ENCODE measurements around the gene JMJD6.
"Not testable (repeated sequence)": the region's sequence is repeated elsewhere in the genome, so short reads cannot be mapped to it uniquely, and the experiment has no call there.

Gene JMJD6

DNA sequence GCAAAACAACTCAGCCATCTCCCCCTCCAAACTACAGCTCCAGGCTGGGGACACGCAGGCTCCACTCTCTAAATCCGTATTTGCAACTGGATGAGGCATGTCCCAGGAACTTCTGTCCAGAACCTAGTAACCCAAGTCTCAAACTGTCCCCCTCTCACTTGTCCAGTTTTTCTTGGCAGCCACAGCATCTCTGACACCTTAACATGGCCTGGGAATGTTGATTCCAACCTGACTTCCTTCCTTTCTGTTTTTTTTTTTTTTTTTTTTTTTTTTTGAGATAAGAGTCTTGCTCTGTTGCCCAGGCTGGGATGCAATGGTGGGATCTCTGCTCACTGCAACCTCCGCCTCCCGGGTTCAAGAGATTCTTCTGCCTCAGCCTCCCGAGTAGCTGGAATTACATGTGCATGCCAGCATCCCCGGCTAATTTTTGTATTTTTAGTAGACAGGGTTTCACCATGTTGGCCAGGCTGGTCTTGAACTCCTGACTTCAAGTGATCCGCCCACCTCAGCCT lies 27.9 kb downstream of the JMJD6 start:
- H3K36me3 ChIP-seq (ENCODE audit: control insufficient read depth, insufficient read depth, low read length); H3K27me3 ChIP-seq (ENCODE audit: control insufficient read depth, insufficient read depth, low read length, poor library complexity, severe bottlenecking); H3K4me3 ChIP-seq (ENCODE audit: insufficient read depth, low read depth, low read length); H3K9me3 ChIP-seq (ENCODE audit: control insufficient read depth, low read length); H3K27ac ChIP-seq (ENCODE audit: insufficient read depth, low read depth, low read length, poor library complexity, severe bottlenecking): not testable (repeated sequence)
- H3K4me1 ChIP-seq (ENCODE audit: control insufficient read depth, insufficient read depth, low read length), result peaks cover 38% of the 10 kb centered on the region
- WGBS, 2 experiments, result 90 to 94% methylated on average over 7 of the region's 7 CpGs

- Histone ChIP-seq H3K9me3 (ENCODE audit: control insufficient read depth, low read length) (no peaks in the 10 kb centered on the region), H3K4me1 (ENCODE audit: control insufficient read depth, insufficient read depth, low read length) (peaks cover 38% of the 10 kb centered on the region), H3K27me3 (ENCODE audit: control insufficient read depth, insufficient read depth, low read length, poor library complexity, severe bottlenecking) (no peaks in the 10 kb centered on the region), H3K27ac (ENCODE audit: insufficient read depth, low read depth, low read length, poor library complexity, severe bottlenecking) (no peak overlapping the region), H3K4me3 (ENCODE audit: insufficient read depth, low read depth, low read length) (no peak overlapping the region), H3K36me3 (ENCODE audit: control insufficient read depth, insufficient read depth, low read length) (no peaks in the 10 kb centered on the region)
- 38 to 47% methylated on average over 17 of the region's 17 CpGs for WGBS, 2 experiments
Measured at GRCh38 chr17:76697702-76698465, 28.5 kb downstream of the JMJD6 start.

DNA sequence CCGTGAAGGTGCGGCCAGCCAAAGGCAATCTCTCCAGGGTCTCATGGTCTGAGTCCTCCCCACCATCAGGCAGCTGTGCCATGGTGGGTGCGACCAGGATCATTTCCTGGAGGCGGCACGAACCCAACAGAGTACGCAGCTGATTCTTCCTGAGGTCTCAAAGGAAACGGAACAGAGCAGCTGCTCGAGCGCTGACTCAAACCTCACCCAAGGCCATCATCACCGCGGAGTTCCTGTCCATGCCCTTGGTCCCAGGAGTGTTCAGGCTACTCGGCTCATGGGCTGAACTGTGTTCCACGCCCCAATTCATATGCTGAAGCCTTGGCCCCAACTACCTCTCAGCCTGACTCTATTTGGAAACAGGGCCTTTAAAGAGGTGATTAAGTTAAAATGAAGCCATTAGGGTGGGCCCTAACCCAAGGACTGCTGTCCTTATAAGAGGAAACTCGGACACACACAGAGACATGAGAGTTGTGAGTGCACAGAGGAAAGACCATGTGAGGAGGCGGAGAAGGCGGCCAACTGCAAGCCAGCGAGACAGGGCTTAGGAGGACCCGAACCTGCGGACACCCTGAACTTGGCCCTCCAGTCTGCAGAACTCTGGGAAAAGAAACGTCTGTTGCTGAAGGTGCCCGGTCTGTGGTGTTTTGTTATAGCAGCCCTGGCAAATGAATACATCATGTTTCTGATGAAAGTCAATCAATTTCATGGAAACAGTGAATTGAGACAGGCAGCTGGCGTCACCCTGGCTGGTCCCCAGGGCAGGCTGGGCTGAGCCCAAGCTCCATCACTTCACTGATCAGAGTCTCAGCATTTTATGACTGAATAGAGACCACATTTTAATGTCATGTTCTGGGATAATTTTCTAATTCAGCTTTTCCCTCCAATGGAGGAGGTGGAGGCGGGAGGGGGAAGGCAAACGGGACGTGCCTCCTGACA lies 29.4 kb downstream of the JMJD6 start:
- no peaks in the 10 kb centered on the region for H3K36me3 ChIP-seq (ENCODE audit: control insufficient read depth, insufficient read depth, low read length)
- H3K27me3 ChIP-seq (ENCODE audit: control insufficient read depth, insufficient read depth, low read length, poor library complexity, severe bottlenecking), result no peaks in the 10 kb centered on the region
- H3K4me3 ChIP-seq (ENCODE audit: insufficient read depth, low read depth, low read length), result no peak overlapping the region
- H3K27ac ChIP-seq (ENCODE audit: insufficient read depth, low read depth, low read length, poor library complexity, severe bottlenecking), result no peak overlapping the region
- peaks cover 38% of the 10 kb centered on the region for H3K4me1 ChIP-seq (ENCODE audit: control insufficient read depth, insufficient read depth, low read length)
- H3K9me3 ChIP-seq (ENCODE audit: control insufficient read depth, low read length), result no peaks in the 10 kb centered on the region
- WGBS, 2 experiments, result 87 to 88% methylated on average over 25 of the region's 25 CpGs

DNA sequence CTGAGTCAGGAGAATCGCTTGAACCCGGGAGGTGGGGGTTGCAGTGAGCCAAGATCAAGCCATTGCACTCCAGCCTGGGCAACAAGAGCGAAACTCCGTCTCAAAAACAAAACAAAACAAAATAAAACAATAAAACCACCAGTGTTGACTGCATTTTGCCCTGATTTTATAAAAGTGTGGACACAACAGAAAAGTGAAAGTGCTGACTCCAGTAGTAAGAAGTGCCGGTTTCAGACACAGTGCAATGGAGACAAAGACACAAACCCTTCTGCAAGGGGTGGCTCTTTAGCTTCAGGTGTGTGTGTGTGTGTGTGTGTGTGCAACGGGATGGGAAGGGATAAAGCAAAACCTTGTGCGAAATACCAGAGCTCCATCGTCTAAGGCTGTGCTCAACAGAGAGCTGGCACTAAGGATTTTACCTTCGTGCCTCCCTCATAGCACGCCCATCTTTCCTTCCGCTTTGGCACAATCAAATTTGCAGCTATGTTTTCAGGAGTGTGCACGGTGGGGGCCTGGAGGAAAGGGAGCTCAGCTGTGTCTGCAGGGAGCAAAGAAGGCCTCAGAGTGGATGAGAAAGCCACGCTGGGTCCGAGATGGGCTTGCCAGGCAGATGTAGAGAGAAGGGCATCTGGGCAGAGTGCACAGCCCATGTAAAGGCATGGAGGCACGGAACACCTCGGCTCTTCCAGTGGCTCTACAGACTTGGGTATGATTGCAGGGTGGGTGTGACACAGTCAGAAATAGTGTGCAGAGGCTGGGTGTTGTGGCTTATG lies 31.2 kb downstream of the JMJD6 start:
- Histone ChIP-seq H3K36me3 (ENCODE audit: control insufficient read depth, insufficient read depth, low read length) (no peaks in the 10 kb centered on the region), H3K4me1 (ENCODE audit: control insufficient read depth, insufficient read depth, low read length) (peaks cover 24% of the 10 kb centered on the region), H3K4me3 (ENCODE audit: insufficient read depth, low read depth, low read length) (no peak overlapping the region), H3K27me3 (ENCODE audit: control insufficient read depth, insufficient read depth, low read length, poor library complexity, severe bottlenecking) (no peaks in the 10 kb centered on the region), H3K27ac (ENCODE audit: insufficient read depth, low read depth, low read length, poor library complexity, severe bottlenecking) (no peak overlapping the region), H3K9me3 (ENCODE audit: control insufficient read depth, low read length) (no peaks in the 10 kb centered on the region)
- 90 to 92% methylated on average over 16 of the region's 16 CpGs for WGBS, 2 experiments

DNA sequence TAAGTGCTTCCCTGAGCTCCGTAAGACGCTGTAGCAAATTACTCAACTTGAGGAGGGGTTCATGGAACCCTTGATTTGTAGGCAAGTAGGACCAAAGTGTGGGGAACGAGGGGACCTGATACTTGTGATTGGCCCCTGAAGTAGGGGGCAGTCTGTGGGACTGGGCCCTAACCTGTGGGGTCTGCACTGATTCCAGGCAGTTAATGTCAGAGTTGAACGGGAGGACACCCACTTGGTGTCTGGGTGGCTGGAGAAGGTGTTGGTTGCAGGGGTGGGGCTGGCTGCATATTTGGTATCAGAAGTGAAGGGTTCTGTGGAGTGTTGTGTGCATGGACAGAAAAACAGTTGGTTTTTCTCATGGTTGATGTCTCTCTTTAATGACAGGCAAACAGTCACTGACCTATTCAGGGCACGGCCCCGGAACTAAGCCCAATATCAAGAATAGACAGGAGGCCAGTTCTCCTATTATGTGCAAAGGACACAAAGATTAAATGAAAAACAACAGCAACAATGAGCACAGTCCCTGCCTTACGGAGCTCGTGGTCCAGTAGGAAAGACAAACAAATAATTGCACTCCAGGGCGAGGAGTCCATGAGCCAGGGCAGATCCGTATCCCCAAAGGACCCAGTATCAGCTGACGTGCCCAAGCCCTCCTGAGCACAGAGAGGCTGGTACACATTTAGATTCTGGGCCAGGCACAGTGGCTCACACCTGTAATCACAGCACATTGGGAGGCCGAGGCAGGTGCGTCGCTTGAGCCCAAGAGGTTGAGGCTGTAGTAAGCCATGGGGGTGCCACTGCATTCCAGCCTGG lies 34.8 kb downstream of the JMJD6 start:
- no peaks in the 10 kb centered on the region for H3K4me1 ChIP-seq (ENCODE audit: control insufficient read depth, insufficient read depth, low read length)
- no peaks in the 10 kb centered on the region for H3K9me3 ChIP-seq (ENCODE audit: control insufficient read depth, low read length)
- H3K27me3 ChIP-seq (ENCODE audit: control insufficient read depth, insufficient read depth, low read length, poor library complexity, severe bottlenecking), result no peaks in the 10 kb centered on the region
- no peak overlapping the region for H3K27ac ChIP-seq (ENCODE audit: insufficient read depth, low read depth, low read length, poor library complexity, severe bottlenecking)
- no peaks in the 10 kb centered on the region for H3K36me3 ChIP-seq (ENCODE audit: control insufficient read depth, insufficient read depth, low read length)
- H3K4me3 ChIP-seq (ENCODE audit: insufficient read depth, low read depth, low read length), result no peak overlapping the region
- WGBS, 2 experiments, result 94 to 96% methylated on average over 14 of the region's 14 CpGs

DNA sequence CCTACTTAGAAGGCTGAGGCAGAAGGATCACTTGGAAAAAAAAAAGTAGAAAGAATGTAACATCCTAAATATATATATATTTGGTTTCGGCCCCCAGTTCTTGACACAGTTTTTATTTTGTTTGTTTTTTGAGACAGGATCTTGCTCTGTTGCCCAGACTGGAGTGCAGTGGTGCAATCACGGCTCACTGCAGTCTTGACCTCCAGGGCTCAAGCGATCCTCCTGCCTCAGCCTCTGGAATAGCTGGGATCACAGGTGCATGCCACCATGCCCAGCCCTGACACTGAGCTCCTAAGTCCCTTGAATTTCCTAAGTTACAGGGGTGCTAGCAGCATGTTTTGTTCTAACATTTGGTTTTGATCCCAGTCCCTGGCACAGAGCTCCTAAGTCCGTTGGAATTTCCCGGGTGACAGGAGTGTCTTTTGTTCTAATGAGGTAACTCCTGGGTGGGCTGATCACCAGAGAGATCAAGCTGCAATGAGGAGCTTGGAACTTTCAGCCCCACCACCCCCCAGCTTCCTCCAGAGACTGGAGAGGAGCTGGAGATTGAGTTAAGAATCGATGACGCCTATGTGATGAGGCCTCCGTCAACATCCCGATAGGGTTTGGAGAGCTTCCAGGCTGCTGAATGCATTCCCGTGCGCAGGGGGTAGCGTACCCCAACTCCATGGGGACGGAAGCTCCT lies 35.7 kb downstream of the JMJD6 start:
- no peaks in the 10 kb centered on the region for H3K27me3 ChIP-seq (ENCODE audit: control insufficient read depth, insufficient read depth, low read length, poor library complexity, severe bottlenecking)
- no peaks in the 10 kb centered on the region for H3K9me3 ChIP-seq (ENCODE audit: control insufficient read depth, low read length)
- 90 to 94% methylated on average over 13 of the region's 13 CpGs for WGBS, 2 experiments
- H3K4me1 ChIP-seq (ENCODE audit: control insufficient read depth, insufficient read depth, low read length), result no peaks in the 10 kb centered on the region
- H3K27ac ChIP-seq (ENCODE audit: insufficient read depth, low read depth, low read length, poor library complexity, severe bottlenecking), result no peak overlapping the region
- H3K4me3 ChIP-seq (ENCODE audit: insufficient read depth, low read depth, low read length), result no peak overlapping the region
- no peaks in the 10 kb centered on the region for H3K36me3 ChIP-seq (ENCODE audit: control insufficient read depth, insufficient read depth, low read length)

- 93 to 94% methylated on average over 11 of the region's 11 CpGs for WGBS, 2 experiments
- H3K4me1 ChIP-seq (ENCODE audit: control insufficient read depth, insufficient read depth, low read length), result peaks cover 4% of the 10 kb centered on the region
- no peak overlapping the region for H3K27ac ChIP-seq (ENCODE audit: insufficient read depth, low read depth, low read length, poor library complexity, severe bottlenecking)
- no peaks in the 10 kb centered on the region for H3K27me3 ChIP-seq (ENCODE audit: control insufficient read depth, insufficient read depth, low read length, poor library complexity, severe bottlenecking)
- no peaks in the 10 kb centered on the region for H3K9me3 ChIP-seq (ENCODE audit: control insufficient read depth, low read length)
- H3K36me3 ChIP-seq (ENCODE audit: control insufficient read depth, insufficient read depth, low read length), result no peaks in the 10 kb centered on the region
- no peak overlapping the region for H3K4me3 ChIP-seq (ENCODE audit: insufficient read depth, low read depth, low read length)
Measured at GRCh38 chr17:76689859-76690258, 36.5 kb downstream of the JMJD6 start.

- Histone ChIP-seq H3K27me3 (ENCODE audit: control insufficient read depth, insufficient read depth, low read length, poor library complexity, severe bottlenecking) (no peaks in the 10 kb centered on the region), H3K4me3 (ENCODE audit: insufficient read depth, low read depth, low read length) (no peak overlapping the region), H3K36me3 (ENCODE audit: control insufficient read depth, insufficient read depth, low read length) (no peaks in the 10 kb centered on the region), H3K27ac (ENCODE audit: insufficient read depth, low read depth, low read length, poor library complexity, severe bottlenecking) (no peak overlapping the region), H3K9me3 (ENCODE audit: control insufficient read depth, low read length) (no peaks in the 10 kb centered on the region), H3K4me1 (ENCODE audit: control insufficient read depth, insufficient read depth, low read length) (peaks cover 15% of the 10 kb centered on the region)
- WGBS, 2 experiments, result 94 to 95% methylated on average over 11 of the region's 11 CpGs
Measured at GRCh38 chr17:76688165-76688622, 38.2 kb downstream of the JMJD6 start.
